ENCODE results near the gene KIAA1614.

KIAA1614 gene

DNA sequence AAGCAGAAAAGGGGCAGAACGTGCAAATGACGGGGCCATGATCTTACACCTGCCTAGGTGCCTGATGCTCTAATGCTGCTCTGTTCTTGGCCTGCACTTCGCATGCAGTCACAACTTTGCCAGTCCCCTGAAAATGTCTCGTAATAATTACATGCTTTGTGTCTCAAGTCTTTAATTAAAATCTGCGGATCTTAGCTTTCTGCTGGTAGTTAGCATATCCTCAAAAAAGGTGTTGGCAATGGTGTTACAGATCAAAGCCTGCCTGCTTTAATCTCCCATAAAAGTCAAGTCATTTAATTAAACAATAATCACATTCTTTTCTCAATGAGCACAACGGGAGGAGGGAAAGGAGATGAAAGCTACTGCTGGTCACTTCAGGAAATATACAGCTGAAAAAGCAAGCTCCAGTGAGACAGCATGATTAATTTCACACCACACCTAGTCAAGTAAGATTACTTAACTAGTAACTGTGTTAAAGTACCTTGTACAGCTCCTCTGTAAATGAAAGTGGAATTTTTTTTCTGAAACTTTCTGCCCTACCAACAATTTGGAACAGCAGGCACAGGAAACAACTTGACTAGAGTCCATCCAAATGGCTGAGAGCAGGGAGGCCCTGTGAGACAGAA is 64.1 kb downstream of the KIAA1614 start:
- DNase-seq (ENCODE audit: low read depth), result no peak
- H3K4me3 ChIP-seq (ENCODE audit: low read length), result no peak overlapping the region
- TF ChIP-seq, protein P1, sequence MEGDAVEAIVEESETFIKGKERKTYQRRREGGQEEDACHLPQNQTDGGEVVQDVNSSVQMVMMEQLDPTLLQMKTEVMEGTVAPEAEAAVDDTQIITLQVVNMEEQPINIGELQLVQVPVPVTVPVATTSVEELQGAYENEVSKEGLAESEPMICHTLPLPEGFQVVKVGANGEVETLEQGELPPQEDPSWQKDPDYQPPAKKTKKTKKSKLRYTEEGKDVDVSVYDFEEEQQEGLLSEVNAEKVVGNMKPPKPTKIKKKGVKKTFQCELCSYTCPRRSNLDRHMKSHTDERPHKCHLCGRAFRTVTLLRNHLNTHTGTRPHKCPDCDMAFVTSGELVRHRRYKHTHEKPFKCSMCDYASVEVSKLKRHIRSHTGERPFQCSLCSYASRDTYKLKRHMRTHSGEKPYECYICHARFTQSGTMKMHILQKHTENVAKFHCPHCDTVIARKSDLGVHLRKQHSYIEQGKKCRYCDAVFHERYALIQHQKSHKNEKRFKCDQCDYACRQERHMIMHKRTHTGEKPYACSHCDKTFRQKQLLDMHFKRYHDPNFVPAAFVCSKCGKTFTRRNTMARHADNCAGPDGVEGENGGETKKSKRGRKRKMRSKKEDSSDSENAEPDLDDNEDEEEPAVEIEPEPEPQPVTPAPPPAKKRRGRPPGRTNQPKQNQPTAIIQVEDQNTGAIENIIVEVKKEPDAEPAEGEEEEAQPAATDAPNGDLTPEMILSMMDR (conservative IDR thresholded peaks at IDR 0.05; ENCODE audit: low read depth, low read length), result no peak

GRCh38 chr1:180981596-180982387 is 69.1 kb downstream of the KIAA1614 start:
- no peak overlapping the region for H3K4me3 ChIP-seq (ENCODE audit: low read length)
- no peak for DNase-seq (ENCODE audit: low read depth)
- TF ChIP-seq, protein P1 (conservative IDR thresholded peaks at IDR 0.05; ENCODE audit: low read depth, low read length), result no peak

GRCh38 chr1:180982422-180982821 is 69.7 kb downstream of the KIAA1614 start:
- H3K4me3 ChIP-seq (ENCODE audit: low read length), result no peak overlapping the region
- TF ChIP-seq, protein P1 (conservative IDR thresholded peaks at IDR 0.05; ENCODE audit: low read depth, low read length), result no peak
- DNase-seq (ENCODE audit: low read depth), result no peak

GRCh38 chr1:180988253-180988752 is 75.6 kb downstream of the KIAA1614 start:
- DNase-seq (ENCODE audit: low read depth), result no peak

GRCh38 chr1:180994262-180994661 is 81.6 kb downstream of the KIAA1614 start:
- H3K4me3 ChIP-seq (ENCODE audit: low read length), result no peak overlapping the region
- TF ChIP-seq, protein P1 (conservative IDR thresholded peaks at IDR 0.05; ENCODE audit: low read depth, low read length), result no peak
- no peak for DNase-seq (ENCODE audit: low read depth)

More at GRCh38 chr1:180988253-180988752, 75.6 kb downstream of the KIAA1614 start:
- TF ChIP-seq, protein P1 (conservative IDR thresholded peaks at IDR 0.05; ENCODE audit: low read depth, low read length), result no peak
- no peak overlapping the region for H3K4me3 ChIP-seq (ENCODE audit: low read length)

DNA sequence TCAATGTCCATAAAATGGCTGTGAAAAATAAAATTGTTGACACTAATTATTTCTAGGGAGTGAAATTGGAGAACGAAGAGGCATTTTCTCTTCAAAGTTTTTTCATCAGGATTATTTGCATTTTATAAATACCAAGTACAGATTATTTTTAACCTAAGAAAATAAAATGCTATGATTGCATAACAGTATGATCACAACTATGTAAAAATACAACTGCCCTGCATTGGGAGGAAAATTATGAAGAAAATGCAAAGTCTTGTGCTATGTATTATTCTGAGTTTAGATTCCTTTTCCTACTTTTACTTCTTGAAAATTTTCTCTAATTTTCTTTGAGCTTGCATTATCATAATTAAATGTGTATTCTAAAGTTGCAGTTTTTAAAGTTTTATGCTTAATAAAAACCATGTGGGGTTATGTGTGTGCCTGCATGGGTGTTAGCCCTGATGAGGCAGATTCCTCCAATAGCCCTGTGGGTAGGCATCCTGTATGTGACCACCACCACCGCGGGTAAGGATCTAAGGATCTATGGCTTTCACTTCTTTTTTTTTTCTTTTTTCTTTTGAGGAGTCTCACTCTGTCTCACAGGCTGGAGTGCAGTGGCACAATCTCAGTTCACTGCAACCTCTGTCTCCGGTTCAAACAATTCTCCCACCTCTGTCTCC is 85.3 kb downstream of the KIAA1614 start:
- DNase-seq (ENCODE audit: low read depth), result no peak
- TF ChIP-seq, protein P1 (conservative IDR thresholded peaks at IDR 0.05; ENCODE audit: low read depth, low read length), result no peak
- no peak overlapping the region for H3K4me3 ChIP-seq (ENCODE audit: low read length)

Data from retinal pigment epithelial cell (primary cell).